Lower leg skin (tissue), 4 donors: Measurements from ENCODE around the gene POLR3E. TPM values are rescaled to one million over a fixed set of nuclear protein-coding genes. Genes with fewer than 3 reads are reported as not detected.

Source experiments
- DNase-seq, 2 donors: peaks; one replicate each; pipeline ENCODE4 v3.0.0-alpha.2; 2019; ENCODE audit warnings: low spot score in 2 of 2
- H3K4me3 ChIP-seq: fragments of 200-600 bp; sonication (generic); 2 replicates; pipeline ENCODE4 v1.5.1; 2017; ENCODE audit warnings: mild to moderate bottlenecking, low read depth; ENCODE audit not compliant: poor library complexity, severe bottlenecking
- POLR2A ChIP-seq, 2 donors: fragments of 450-650 bp; IDR thresholded peaks; one replicate each; pipeline ENCODE4 v1.6.1; 2016 to 2017; ENCODE audit warnings: antibody characterized with exemption in 2 of 2, mild to moderate bottlenecking in 1 of 2, moderate library complexity in 1 of 2
- WGBS, 2 donors: methylation state at CpG; one replicate each; pipeline ENCODE4 v1.1.5; 2018; 5-methylcytosine and 5-hydroxymethylcytosine counted together
- intact Hi-C: fragments of 100-400 bp; cut with DNase I; formaldehyde crosslinking; loops from one replicate; pipeline ENCODE4 v1.15.0; 2023; ENCODE audit warnings: low total_unique reads
- total RNA-seq, 4 donors: library from RNA; depleted of rRNA; stranded (reverse); fragments of >200 nt; gene quantifications; one replicate each; pipeline ENCODE4 v1.1.0, GENCODE V29; 2016
- TF ChIP-seq, protein P1 (sequence below), 3 donors: fragments of 450-650 bp; IDR thresholded peaks; one replicate each; pipeline ENCODE4 v1.5.1; 2016; ENCODE audit warnings: antibody characterized with exemption in 3 of 3, mild to moderate bottlenecking in 3 of 3, moderate library complexity in 2 of 3

The POLR3E gene
- total RNA-seq, 4 donors from 2014 or later, result 64.7 to 74.0 (median 71.4) TPM

DNA sequence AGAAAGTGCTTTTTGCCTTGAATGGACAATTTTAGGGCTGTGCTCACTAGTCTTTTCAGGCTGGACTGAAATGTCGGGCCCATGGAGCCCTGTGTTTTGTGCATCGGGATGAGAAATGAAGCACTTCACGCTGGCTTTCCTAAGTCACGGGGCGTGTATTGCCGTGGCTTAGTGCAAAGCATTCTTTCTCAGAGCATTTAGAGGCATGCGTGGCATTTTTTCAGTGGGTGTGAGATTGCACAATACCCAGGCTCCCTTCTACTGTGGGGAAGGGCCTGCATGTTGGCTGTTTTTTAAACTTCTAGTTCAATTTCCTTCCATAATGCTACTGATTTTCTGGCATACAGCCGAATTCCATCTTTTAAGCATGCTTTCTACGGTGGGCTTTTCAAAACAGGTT lies 12.6 kb upstream of the POLR3E start:
- 67 to 70% methylated on average over 9 of the region's 9 CpGs for WGBS, 2 donors

DNA sequence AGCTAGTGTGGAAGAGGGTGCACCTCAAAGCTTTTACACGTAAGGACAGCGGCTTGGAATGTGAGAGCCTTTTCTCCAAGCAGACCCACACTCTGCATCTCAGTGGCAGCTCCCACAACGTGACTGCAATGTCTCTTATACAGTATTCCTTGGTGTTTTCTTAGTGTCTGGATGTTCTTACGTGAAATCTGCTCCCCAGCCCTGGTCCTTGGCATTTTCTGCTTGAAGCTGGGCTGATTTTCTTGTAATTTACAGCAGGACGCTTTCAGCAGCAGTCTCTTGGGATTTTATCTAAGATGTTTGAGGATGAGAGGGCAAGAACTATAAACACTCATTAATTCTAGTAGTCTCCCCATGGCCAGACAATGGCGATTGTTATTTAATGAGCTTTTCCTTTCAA lies 12.1 kb upstream of the POLR3E start:
- WGBS, 2 donors, result 72 to 81% methylated on average over 6 of the region's 6 CpGs
- H3K4me3 ChIP-seq, result no peak overlapping the region
- no peak for DNase-seq
- TF ChIP-seq POLR2A (IDR thresholded peaks at IDR 0.05), result no peak
- TF ChIP-seq, protein P1, sequence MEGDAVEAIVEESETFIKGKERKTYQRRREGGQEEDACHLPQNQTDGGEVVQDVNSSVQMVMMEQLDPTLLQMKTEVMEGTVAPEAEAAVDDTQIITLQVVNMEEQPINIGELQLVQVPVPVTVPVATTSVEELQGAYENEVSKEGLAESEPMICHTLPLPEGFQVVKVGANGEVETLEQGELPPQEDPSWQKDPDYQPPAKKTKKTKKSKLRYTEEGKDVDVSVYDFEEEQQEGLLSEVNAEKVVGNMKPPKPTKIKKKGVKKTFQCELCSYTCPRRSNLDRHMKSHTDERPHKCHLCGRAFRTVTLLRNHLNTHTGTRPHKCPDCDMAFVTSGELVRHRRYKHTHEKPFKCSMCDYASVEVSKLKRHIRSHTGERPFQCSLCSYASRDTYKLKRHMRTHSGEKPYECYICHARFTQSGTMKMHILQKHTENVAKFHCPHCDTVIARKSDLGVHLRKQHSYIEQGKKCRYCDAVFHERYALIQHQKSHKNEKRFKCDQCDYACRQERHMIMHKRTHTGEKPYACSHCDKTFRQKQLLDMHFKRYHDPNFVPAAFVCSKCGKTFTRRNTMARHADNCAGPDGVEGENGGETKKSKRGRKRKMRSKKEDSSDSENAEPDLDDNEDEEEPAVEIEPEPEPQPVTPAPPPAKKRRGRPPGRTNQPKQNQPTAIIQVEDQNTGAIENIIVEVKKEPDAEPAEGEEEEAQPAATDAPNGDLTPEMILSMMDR (IDR thresholded peaks at IDR 0.05), result no peak
- intact Hi-C loops, result loop anchor here (10.0 kb wide), 1 partner anchor 70 kb away; no protein-coding TSS in a partner anchor

More for the DNA sequence above, 12.6 kb upstream of the POLR3E start:
- no peak for DNase-seq
- TF ChIP-seq POLR2A (IDR thresholded peaks at IDR 0.05), result no peak
- TF ChIP-seq, protein P1 (IDR thresholded peaks at IDR 0.05), result no peak
- intact Hi-C loops, result loop anchor here (10.0 kb wide), 1 partner anchor 70 kb away; no protein-coding TSS in a partner anchor
- H3K4me3 ChIP-seq, result no peak overlapping the region

DNA sequence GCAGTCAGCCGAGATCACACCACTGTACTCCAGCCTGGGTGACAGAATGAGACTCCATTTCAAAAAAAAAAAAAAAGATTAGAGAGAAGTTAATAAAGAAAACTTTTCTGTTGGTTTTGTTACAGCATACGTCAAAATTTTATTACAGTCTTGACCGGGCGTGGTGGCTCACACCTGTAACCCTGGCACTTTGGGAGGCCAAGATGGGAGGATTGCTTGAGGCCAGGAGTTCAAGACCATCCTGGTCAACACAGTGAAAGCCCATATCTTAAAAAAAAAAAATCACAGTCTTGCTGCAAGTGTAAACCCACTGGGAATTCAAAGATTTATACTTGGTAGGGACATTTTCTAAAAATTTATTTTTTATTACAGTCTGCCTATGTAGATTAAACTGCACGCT lies 6.2 kb upstream of the POLR3E start:
- 91 to 94% methylated on average over 5 of the region's 5 CpGs for WGBS, 2 donors
- intact Hi-C loops, result no loop called here
- H3K4me3 ChIP-seq, result no peak overlapping the region
- TF ChIP-seq POLR2A (IDR thresholded peaks at IDR 0.05), result no peak
- no peak for DNase-seq

DNA sequence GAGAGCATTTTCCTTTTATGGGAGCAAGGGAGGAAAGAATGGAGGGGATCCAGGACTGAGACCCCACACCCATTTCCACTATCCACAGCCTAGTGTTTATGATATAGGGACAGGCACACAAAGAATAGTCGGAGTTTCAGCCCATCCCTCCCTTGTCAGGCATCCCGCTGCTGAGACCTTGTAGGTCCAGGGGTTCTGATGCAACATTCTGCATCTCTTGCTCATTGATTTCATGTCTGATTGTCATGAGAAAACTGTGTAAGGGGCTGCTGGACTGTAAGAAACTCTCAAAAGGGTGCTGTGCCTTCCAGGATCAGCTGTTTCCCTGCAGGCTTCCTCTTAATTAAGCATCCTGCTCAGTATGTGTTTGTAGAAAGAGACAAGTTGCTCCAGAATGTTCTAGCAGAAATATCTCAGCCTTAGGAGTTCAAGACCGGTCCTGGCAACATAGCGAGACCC lies 5.3 kb upstream of the POLR3E start:
- WGBS, 2 donors, result 78 to 89% methylated on average over 4 of the region's 4 CpGs
- TF ChIP-seq, protein P1 (IDR thresholded peaks at IDR 0.05), result no peak
- TF ChIP-seq POLR2A (IDR thresholded peaks at IDR 0.05), result no peak
- no peak for DNase-seq
- H3K4me3 ChIP-seq, result no peak overlapping the region
- intact Hi-C loops, result no loop called here

DNA sequence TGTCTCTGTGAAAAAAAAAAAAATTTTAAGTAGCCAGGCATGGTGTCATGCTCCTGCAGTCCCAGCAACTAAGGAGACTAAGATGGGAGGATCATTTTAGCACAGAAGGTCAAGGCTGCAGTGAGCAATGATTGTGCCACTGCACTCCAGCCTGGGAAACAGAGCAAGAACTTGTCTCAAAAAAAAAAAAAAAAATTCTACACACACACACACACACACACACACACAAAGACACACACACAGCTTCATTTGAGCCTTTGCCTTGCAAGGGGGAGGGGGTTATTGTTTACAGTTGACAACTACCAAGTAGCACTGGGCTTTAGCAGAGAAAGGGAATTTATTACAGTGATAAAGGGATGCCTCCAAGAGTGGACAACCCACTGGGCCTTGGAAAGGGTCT lies 4.9 kb upstream of the POLR3E start:
- no peak overlapping the region for H3K4me3 ChIP-seq
- TF ChIP-seq, protein P1 (IDR thresholded peaks at IDR 0.05), result no peak
- no peak for TF ChIP-seq POLR2A (IDR thresholded peaks at IDR 0.05)
- intact Hi-C loops, result no loop called here
- DNase-seq, result no peak

DNA sequence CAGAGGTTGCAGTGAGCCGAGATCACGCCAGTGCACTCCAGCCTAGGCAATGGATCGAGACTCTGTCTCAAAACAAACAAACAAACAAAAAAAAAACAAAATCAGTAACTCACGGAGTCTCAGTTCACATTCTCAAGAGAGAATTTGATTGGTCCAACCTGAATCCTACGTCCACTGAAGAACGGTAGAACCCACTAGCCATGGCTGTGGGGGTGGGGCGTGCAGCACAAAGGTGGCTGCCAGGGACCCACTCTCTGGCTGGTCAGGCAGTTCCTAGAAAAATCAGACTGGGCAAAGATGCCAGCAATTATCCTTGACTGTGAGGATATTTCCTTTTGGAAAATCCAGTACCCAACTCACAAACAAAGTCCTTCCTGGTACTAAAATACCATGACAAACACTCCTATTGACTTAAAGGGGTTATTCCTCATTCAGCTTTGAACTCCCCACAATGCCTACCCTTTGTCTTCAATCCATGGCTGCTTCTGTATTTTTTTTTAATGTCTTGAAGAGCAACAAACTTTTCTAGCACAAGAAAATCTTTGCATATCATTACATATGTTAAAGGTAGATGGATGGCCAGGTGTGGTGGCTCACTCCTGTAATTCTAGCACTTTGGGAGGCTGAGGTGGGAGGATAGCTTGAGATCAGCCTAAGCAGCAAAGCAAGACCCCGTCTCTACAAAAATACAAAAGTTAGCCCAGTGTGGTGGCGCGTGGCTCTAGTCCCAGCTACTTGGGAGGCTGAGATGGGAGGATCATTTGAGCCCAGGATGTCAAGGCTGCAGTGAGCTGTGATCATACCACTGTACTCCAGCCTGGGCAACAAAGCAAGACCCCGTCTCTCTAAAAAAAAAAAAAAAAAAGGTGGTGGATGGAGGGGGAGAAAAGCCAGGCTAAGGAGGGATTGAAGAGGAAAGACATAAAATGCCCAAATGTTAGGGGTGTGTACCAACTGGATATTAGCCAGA lies 3.8 kb upstream of the POLR3E start:
- no peak for DNase-seq
- TF ChIP-seq, protein P1 (IDR thresholded peaks at IDR 0.05), result no peak
- no peak for TF ChIP-seq POLR2A (IDR thresholded peaks at IDR 0.05)
- no peak overlapping the region for H3K4me3 ChIP-seq
- WGBS, 2 donors, result 86 to 92% methylated on average over 11 of the region's 11 CpGs
- intact Hi-C loops, result no loop called here
